NOMO-1 treated with dmso at 0.1 percent for 144 hours (cell line): ENCODE results near the gene DCLRE1A.

Experiments used
- DNase-seq: peaks from one replicate; lab custom pipeline; 2025; ENCODE audit not compliant: unreplicated experiment; lab: John Stamatoyannopoulos, UW

Gene DCLRE1A

GRCh38 chr10:113791691-113792090 lies 62.2 kb downstream of the DCLRE1A start:
- no peak for DNase-seq

- no peak for DNase-seq
Measured at GRCh38 chr10:113788604-113789083, 65.2 kb downstream of the DCLRE1A start.
